ENCODE data around the gene STK32C. TPM values are rescaled to one million over a fixed set of nuclear protein-coding genes. Genes with fewer than 3 reads are reported as not detected.
A peak's percentile ranks its signal among the peaks of the same experiment; 100 is the strongest.

STK32C gene
- total RNA-seq, 8 experiments from 2014 or later: 7.3 to 31.0 (median 22.7) TPM

GRCh38 chr10:132238371-132239125 is 69.2 kb downstream of the STK32C start:
- no peak overlapping the region for H3K4me3 ChIP-seq
- no peak for ATAC-seq (replicated peaks in 6 of 8)
- peak overlapping the region in 1 of 2 donors; percentile 54 for H3K27ac ChIP-seq
- 67 to 97% (median 90%) methylated on average over 1 to 6 of the region's 17 CpGs; no CpG with 5 or more reads in 6 of the 10 experiments for WGBS, 10 experiments
- H3K4me1 ChIP-seq (replicated peaks in 1 of 2): peaks cover 38% of the 10 kb centered on the region in 2 donors
- in situ Hi-C loops (cut with MboI; ENCODE audit: low pct_unique_long_range_greater_than_20kb in 2 of 9, low sequenced_read_pairs in 9 of 9, unreplicated experiment in 9 of 9): loop anchor here in 1 of 9 experiments (25.0 kb wide), 1 partner anchor 99 kb away; the partner anchor contains the start of gene LRRC27

GRCh38 chr10:132237871-132238270 is 69.9 kb downstream of the STK32C start:
- peak in 5 of 8 experiments; percentile 53 to 71 (median 60) for ATAC-seq (replicated peaks in 6 of 8)
- H3K27ac ChIP-seq: peak overlapping the region in 1 of 2 donors; percentile 54
- no peak overlapping the region for H3K4me3 ChIP-seq
- 40 to 75% (median 60%) methylated on average over 1 to 2 of the region's 9 CpGs; no CpG with 5 or more reads in 7 of the 10 experiments for WGBS, 10 experiments
- in situ Hi-C loops (cut with MboI; ENCODE audit: low pct_unique_long_range_greater_than_20kb in 2 of 9, low sequenced_read_pairs in 9 of 9, unreplicated experiment in 9 of 9): loop anchor here in 1 of 9 experiments (25.0 kb wide), 1 partner anchor 99 kb away; the partner anchor contains the start of gene LRRC27
- H3K4me1 ChIP-seq (replicated peaks in 1 of 2): peaks cover 35 to 36% of the 10 kb centered on the region in 2 donors

GRCh38 chr10:132237396-132237795 is 70.4 kb downstream of the STK32C start:
- 60 to 93% (median 75%) methylated on average over 3 to 4 of the region's 15 CpGs; no CpG with 5 or more reads in 7 of the 10 experiments for WGBS, 10 experiments
- Histone ChIP-seq H3K27ac (peak overlapping the region in 1 of 2 donors; percentile 54), H3K4me3 (no peak overlapping the region), H3K4me1 (replicated peaks in 1 of 2) (peaks cover 33% of the 10 kb centered on the region in 2 donors)
- in situ Hi-C loops (cut with MboI; ENCODE audit: low pct_unique_long_range_greater_than_20kb in 2 of 9, low sequenced_read_pairs in 9 of 9, unreplicated experiment in 9 of 9): loop anchor here in 1 of 9 experiments (25.0 kb wide), 1 partner anchor 100 kb away; the partner anchor contains the start of gene LRRC27
- ATAC-seq (replicated peaks in 6 of 8): peak in 2 of 8 experiments; percentile 3 to 4

GRCh38 chr10:132236881-132237280 is 70.9 kb downstream of the STK32C start:
- in situ Hi-C loops (cut with MboI; ENCODE audit: low pct_unique_long_range_greater_than_20kb in 2 of 9, low sequenced_read_pairs in 9 of 9, unreplicated experiment in 9 of 9): loop anchor here in 1 of 9 experiments (25.0 kb wide), 1 partner anchor 100 kb away; the partner anchor contains the start of gene LRRC27
- ATAC-seq (replicated peaks in 6 of 8): no peak
- no peak overlapping the region for H3K27ac ChIP-seq
- 100% methylated on average over 4 of the region's 13 CpGs; no CpG with 5 or more reads in 9 of the 10 experiments for WGBS, 10 experiments
- H3K4me1 ChIP-seq (replicated peaks in 1 of 2): peaks cover 33% of the 10 kb centered on the region in 2 donors
- H3K4me3 ChIP-seq: no peak overlapping the region

GRCh38 chr10:132236161-132236560 is 71.6 kb downstream of the STK32C start:
- H3K4me1 ChIP-seq (replicated peaks in 1 of 2): peaks cover 33 to 36% of the 10 kb centered on the region in 2 donors
- 90 to 92% methylated on average over 9 to 13 of the region's 21 CpGs; no CpG with 5 or more reads in 8 of the 10 experiments for WGBS, 10 experiments
- no peak overlapping the region for H3K27ac ChIP-seq
- no peak for ATAC-seq (replicated peaks in 6 of 8)
- H3K4me3 ChIP-seq: no peak overlapping the region
- in situ Hi-C loops (cut with MboI; ENCODE audit: low pct_unique_long_range_greater_than_20kb in 2 of 9, low sequenced_read_pairs in 9 of 9, unreplicated experiment in 9 of 9): loop anchor here in 1 of 9 experiments (25.0 kb wide), 1 partner anchor 101 kb away; the partner anchor contains the start of gene LRRC27

- Histone ChIP-seq H3K27ac (no peak overlapping the region), H3K4me3 (no peak overlapping the region), H3K4me1 (replicated peaks in 1 of 2) (peaks cover 34 to 39% of the 10 kb centered on the region in 2 donors)
- ATAC-seq (replicated peaks in 6 of 8): no peak
- in situ Hi-C loops (cut with MboI; ENCODE audit: low pct_unique_long_range_greater_than_20kb in 2 of 9, low sequenced_read_pairs in 9 of 9, unreplicated experiment in 9 of 9): loop anchor here in 1 of 9 experiments (25.0 kb wide), 1 partner anchor 102 kb away; the partner anchor contains the start of gene LRRC27
- WGBS, 10 experiments: 73 to 100% (median 98%) methylated on average over 1 to 6 of the region's 6 CpGs; no CpG with 5 or more reads in 3 of the 10 experiments
These were observed 72.9 kb downstream of the STK32C start for GRCh38 chr10:132234860-132235259.

GRCh38 chr10:132233501-132234085 is 74.2 kb downstream of the STK32C start:
- Histone ChIP-seq H3K4me1 (replicated peaks in 1 of 2) (peaks cover 25 to 27% of the 10 kb centered on the region in 2 donors), H3K27ac (no peak overlapping the region), H3K4me3 (no peak overlapping the region)
- in situ Hi-C loops (cut with MboI; ENCODE audit: low pct_unique_long_range_greater_than_20kb in 2 of 9, low sequenced_read_pairs in 9 of 9, unreplicated experiment in 9 of 9): loop anchor here in 1 of 9 experiments (25.0 kb wide), 1 partner anchor 104 kb away; the partner anchor contains the start of gene LRRC27
- ATAC-seq (replicated peaks in 6 of 8): no peak
- 80 to 96% (median 89%) methylated on average over 1 to 9 of the region's 18 CpGs; no CpG with 5 or more reads in 5 of the 10 experiments for WGBS, 10 experiments

- in situ Hi-C loops (cut with MboI; ENCODE audit: low pct_unique_long_range_greater_than_20kb in 2 of 9, low sequenced_read_pairs in 9 of 9, unreplicated experiment in 9 of 9): loop anchor here in 1 of 9 experiments (25.0 kb wide), 1 partner anchor 104 kb away; the partner anchor contains the start of gene LRRC27
- Histone ChIP-seq H3K4me3 (no peak overlapping the region), H3K4me1 (replicated peaks in 1 of 2) (peaks cover 19 to 21% of the 10 kb centered on the region in 2 donors), H3K27ac (no peak overlapping the region)
- ATAC-seq (replicated peaks in 6 of 8): no peak
- 40% methylated on average over 1 of the region's 9 CpGs; no CpG with 5 or more reads in 9 of the 10 experiments for WGBS, 10 experiments
These were observed 74.8 kb downstream of the STK32C start for GRCh38 chr10:132232981-132233380.

GRCh38 chr10:132232023-132232951 is 75.5 kb downstream of the STK32C start:
- ATAC-seq (replicated peaks in 6 of 8): no peak
- in situ Hi-C loops (cut with MboI; ENCODE audit: low pct_unique_long_range_greater_than_20kb in 2 of 9, low sequenced_read_pairs in 9 of 9, unreplicated experiment in 9 of 9): loop anchor here in 1 of 9 experiments (25.0 kb wide), 1 partner anchor 105 kb away; the partner anchor contains the start of gene LRRC27
- Histone ChIP-seq H3K4me3 (no peak overlapping the region), H3K4me1 (replicated peaks in 1 of 2) (peaks cover 12 to 14% of the 10 kb centered on the region in 2 donors), H3K27ac (no peak overlapping the region)
- WGBS, 10 experiments: 78 to 96% (median 87%) methylated on average over 5 to 12 of the region's 35 CpGs; no CpG with 5 or more reads in 4 of the 10 experiments

GRCh38 chr10:132231656-132232022 is 76.1 kb downstream of the STK32C start:
- H3K4me1 ChIP-seq (replicated peaks in 1 of 2): peaks cover 9 to 14% of the 10 kb centered on the region in 2 donors
- in situ Hi-C loops (cut with MboI; ENCODE audit: low pct_unique_long_range_greater_than_20kb in 2 of 9, low sequenced_read_pairs in 9 of 9, unreplicated experiment in 9 of 9): loop anchor here in 1 of 9 experiments (25.0 kb wide), 1 partner anchor 106 kb away; the partner anchor contains the start of gene LRRC27
- no peak overlapping the region for H3K4me3 ChIP-seq
- H3K27ac ChIP-seq: no peak overlapping the region
- whole genome bisulfite sequencing, 10 experiments: 90 to 100% (median 93%) methylated on average over 2 to 5 of the region's 13 CpGs; no CpG with 5 or more reads in 6 of the 10 experiments
- ATAC-seq (replicated peaks in 6 of 8): no peak

GRCh38 chr10:132230557-132231210 is 77.1 kb downstream of the STK32C start:
- WGBS, 10 experiments: 73 to 93% methylated on average over 5 to 8 of the region's 21 CpGs; no CpG with 5 or more reads in 8 of the 10 experiments
- peak in 6 of 8 experiments; percentile 15 to 73 (median 46) for ATAC-seq (replicated peaks in 6 of 8)
- Histone ChIP-seq H3K4me3 (no peak overlapping the region), H3K4me1 (replicated peaks in 1 of 2) (peaks cover 9 to 14% of the 10 kb centered on the region in 2 donors), H3K27ac (peak overlapping the region in 1 of 2 donors; percentile 11)
- in situ Hi-C loops (cut with MboI; ENCODE audit: low pct_unique_long_range_greater_than_20kb in 2 of 9, low sequenced_read_pairs in 9 of 9, unreplicated experiment in 9 of 9): loop anchor here in 1 of 9 experiments (25.0 kb wide), 1 partner anchor 107 kb away; the partner anchor contains the start of gene LRRC27

Data from motor neuron (in vitro differentiated cells).